Ovary (tissue), 9 donors: ENCODE measurements around the gene IFT81. TPM values are rescaled to one million over a fixed set of nuclear protein-coding genes. Genes with fewer than 3 reads are reported as not detected.

Source experiments
- DNase-seq, 5 donors: peaks; one replicate each; pipeline ENCODE4 v3.0.0-alpha.2; 2019 to 2020
- H3K27ac ChIP-seq, 2 donors: fragments of 200-600 bp; one replicate each; pipeline versions ENCODE4 v1.5.1 to v1.8.0; 2019 to 2022
- H3K27me3 ChIP-seq: fragments of 200-600 bp; one replicate; pipeline ENCODE4 v1.8.0; 2022
- H3K36me3 ChIP-seq: fragments of 200-600 bp; sonication (generic); one replicate; pipeline ENCODE4 v1.5.1; 2019
- H3K4me1 ChIP-seq: one replicate; pipeline ENCODE4 v1.8.1; 2013; ENCODE audit warnings: mild to moderate bottlenecking, moderate library complexity; ENCODE audit not compliant: insufficient read depth
- H3K4me3 ChIP-seq: fragments of 200-600 bp; sonication (generic); one replicate; pipeline ENCODE4 v1.5.1; 2017
- H3K9me3 ChIP-seq, 2 donors: fragments of 200-600 bp in 1 of 2; sonication (generic) in 1 of 2; one replicate each; pipeline versions ENCODE4 v1.5.1 to v1.8.1; 2013 to 2019; ENCODE audit warnings: mild to moderate bottlenecking in 1 of 2, moderate library complexity in 1 of 2
- EP300 ChIP-seq: sonication (generic); formaldehyde crosslinking; IDR thresholded peaks from one replicate; pipeline ENCODE4 v1.6.1; 2017; ENCODE audit warnings: antibody characterized with exemption
- POLR2A ChIP-seq: fragments of 450-650 bp; IDR thresholded peaks from one replicate; pipeline ENCODE4 v1.6.1; 2017; ENCODE audit warnings: antibody characterized with exemption, mild to moderate bottlenecking, moderate library complexity
- WGBS, 3 donors: extraction: QIAGEN DNeasy Blood & Tissue Kit in 1 of 3; methylation state at CpG; one replicate each; pipeline versions ENCODE4 v1.1.5 to v1.1.7; 2013 to 2017; 5-methylcytosine and 5-hydroxymethylcytosine counted together
- intact Hi-C, 4 donors: fragments of 100-400 bp; cut with DNase I; formaldehyde crosslinking; loops; one replicate each; pipeline versions ENCODE4 v1.11.0 to v1.15.1; 2022 to 2023
- polyA plus RNA-seq, 2 donors: library from polyadenylated mRNA; stranded (reverse); fragments of 200-250 nt in 1 of 2; fragments of 350-450 nt in 1 of 2; fragmentation: Illumina TruSeq in 1 of 2; extraction: RNeasy Lipid Tissue Mini Kit (QIAGEN cat#74804) in 1 of 2; gene quantifications; one replicate each; pipeline ENCODE4 v1.2.3, GENCODE V29; 2013 to 2014
- total RNA-seq, 7 donors: library from RNA; depleted of rRNA in 2 of 7; stranded (reverse); fragments of >200 nt in 2 of 7; fragmentation: NEBNext Ultra II Directional in 3 of 7; extraction: Animal tissue kit (Norgen Biotek cat#: 25700) in 3 of 7; gene quantifications; one replicate each; pipeline versions ENCODE4 v1.1.0 to v1.2.4, GENCODE V29; 2016 to 2023
- TF ChIP-seq, protein P1 (sequence below), 3 donors: fragments of 450-650 bp in 2 of 3; fragments of 200-600 bp in 1 of 3; IDR thresholded peaks; one replicate each; pipeline versions ENCODE4 v1.5.1 to v1.8.0; 2016 to 2022; ENCODE audit warnings: antibody characterized with exemption in 3 of 3, mild to moderate bottlenecking in 1 of 3
- donor health status: DM: no; HTN: no; CAD: no; lungs with moderate emphysema.
- donor health status: DM: no; HTN: no; CAD: no.
- donor health status: Bipolar disorder and iron deficiency.
- donor health status: DM: yes; HTN: yes; CAD: no.
- donor health status: DM: no; HTN: no; CAD: no.
- donor health status: DM: yes; HTN: yes; CAD: no.

The IFT81 gene
- total and polyA plus RNA-seq, 9 donors = 10.4 to 22.3 (median 17.2) TPM

DNA sequence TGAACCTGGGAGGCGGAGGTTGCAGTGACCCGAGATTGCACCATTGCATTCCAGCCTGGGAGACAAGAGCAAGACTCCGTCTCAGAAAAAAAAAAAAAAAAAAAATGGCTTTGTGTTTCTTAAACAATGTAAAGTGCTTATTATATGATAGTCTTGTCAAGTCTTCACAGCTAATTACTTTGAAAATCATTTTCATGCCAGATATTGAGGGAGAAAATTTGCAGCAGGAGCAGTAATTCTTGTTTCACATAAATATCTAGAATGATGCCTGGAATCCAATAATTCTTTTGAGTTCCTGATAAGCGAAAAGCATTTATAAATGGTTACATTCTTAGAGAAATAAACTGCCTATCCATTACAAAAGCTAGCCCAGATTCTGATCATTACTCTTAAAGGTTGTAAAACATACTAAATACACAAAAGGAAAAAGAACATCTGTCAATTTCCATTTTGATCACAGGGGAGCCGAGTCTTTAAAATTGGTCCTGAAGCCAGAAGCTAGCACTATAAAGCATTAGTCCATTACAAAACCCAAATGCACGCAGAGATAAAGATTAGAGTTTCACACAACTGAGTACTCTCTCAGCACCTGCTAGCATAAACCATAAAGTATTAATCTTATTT, 50.3 kb downstream of the IFT81 start:
- Histone ChIP-seq H3K27ac (no peak overlapping the region), H3K4me3 (no peak overlapping the region), H3K36me3 (no peaks in the 10 kb centered on the region), H3K4me1 (peaks cover 1% of the 10 kb centered on the region), H3K9me3 (no peaks in the 10 kb centered on the region), H3K27me3 (no peaks in the 10 kb centered on the region)
- intact Hi-C loops = no loop called here
- TF ChIP-seq, protein P1, sequence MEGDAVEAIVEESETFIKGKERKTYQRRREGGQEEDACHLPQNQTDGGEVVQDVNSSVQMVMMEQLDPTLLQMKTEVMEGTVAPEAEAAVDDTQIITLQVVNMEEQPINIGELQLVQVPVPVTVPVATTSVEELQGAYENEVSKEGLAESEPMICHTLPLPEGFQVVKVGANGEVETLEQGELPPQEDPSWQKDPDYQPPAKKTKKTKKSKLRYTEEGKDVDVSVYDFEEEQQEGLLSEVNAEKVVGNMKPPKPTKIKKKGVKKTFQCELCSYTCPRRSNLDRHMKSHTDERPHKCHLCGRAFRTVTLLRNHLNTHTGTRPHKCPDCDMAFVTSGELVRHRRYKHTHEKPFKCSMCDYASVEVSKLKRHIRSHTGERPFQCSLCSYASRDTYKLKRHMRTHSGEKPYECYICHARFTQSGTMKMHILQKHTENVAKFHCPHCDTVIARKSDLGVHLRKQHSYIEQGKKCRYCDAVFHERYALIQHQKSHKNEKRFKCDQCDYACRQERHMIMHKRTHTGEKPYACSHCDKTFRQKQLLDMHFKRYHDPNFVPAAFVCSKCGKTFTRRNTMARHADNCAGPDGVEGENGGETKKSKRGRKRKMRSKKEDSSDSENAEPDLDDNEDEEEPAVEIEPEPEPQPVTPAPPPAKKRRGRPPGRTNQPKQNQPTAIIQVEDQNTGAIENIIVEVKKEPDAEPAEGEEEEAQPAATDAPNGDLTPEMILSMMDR (IDR thresholded peaks at IDR 0.05) = no peak
- TF ChIP-seq EP300 (no peak), POLR2A (no peak)
- whole genome bisulfite sequencing, 3 donors = 45 to 58% (median 55%) methylated on average over 6 of the region's 6 CpGs
- no peak for DNase-seq

GRCh38 chr12:110175201-110175600, 51.0 kb downstream of the IFT81 start:
- Histone ChIP-seq H3K27ac (no peak overlapping the region), H3K9me3 (no peaks in the 10 kb centered on the region), H3K4me1 (peaks cover 1% of the 10 kb centered on the region), H3K36me3 (no peaks in the 10 kb centered on the region), H3K4me3 (no peak overlapping the region), H3K27me3 (no peaks in the 10 kb centered on the region)
- TF ChIP-seq, protein P1 (IDR thresholded peaks at IDR 0.05) = no peak
- TF ChIP-seq POLR2A (no peak), EP300 (no peak)
- intact Hi-C loops = no loop called here
- WGBS, 3 donors = 89 to 93% (median 90%) methylated on average over 4 of the region's 4 CpGs
- no peak for DNase-seq

DNA sequence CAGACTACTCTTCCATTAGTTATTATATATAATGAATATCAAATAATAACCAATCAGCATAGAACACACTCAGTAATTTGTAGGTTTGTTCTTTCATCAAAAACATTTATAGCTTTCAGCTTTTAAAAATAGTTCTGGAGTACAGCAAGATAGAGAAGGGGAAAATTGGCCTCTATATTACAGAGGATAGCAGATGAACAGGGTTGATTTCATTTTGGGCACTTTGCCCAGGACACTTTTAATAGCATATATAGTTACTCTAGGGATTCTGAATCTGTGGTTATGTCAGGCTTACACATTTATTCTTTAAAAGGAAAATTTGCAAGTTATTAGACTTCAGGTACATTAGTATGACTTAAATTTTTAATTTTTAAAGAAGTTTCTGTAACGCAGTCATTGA, 52.6 kb downstream of the IFT81 start:
- no peak overlapping the region for H3K27ac ChIP-seq
- no peaks in the 10 kb centered on the region for H3K9me3 ChIP-seq
- TF ChIP-seq POLR2A = no peak
- TF ChIP-seq, protein P1 (IDR thresholded peaks at IDR 0.05) = no peak
- TF ChIP-seq EP300 = no peak
- no peak overlapping the region for H3K4me3 ChIP-seq
- WGBS, 3 donors = 80 to 83% (median 80%) methylated on average over 1 of the region's 1 CpG
- no peaks in the 10 kb centered on the region for H3K27me3 ChIP-seq
- DNase-seq = no peak
- H3K4me1 ChIP-seq = peaks cover 1% of the 10 kb centered on the region
- intact Hi-C loops = no loop called here
- no peaks in the 10 kb centered on the region for H3K36me3 ChIP-seq

DNA sequence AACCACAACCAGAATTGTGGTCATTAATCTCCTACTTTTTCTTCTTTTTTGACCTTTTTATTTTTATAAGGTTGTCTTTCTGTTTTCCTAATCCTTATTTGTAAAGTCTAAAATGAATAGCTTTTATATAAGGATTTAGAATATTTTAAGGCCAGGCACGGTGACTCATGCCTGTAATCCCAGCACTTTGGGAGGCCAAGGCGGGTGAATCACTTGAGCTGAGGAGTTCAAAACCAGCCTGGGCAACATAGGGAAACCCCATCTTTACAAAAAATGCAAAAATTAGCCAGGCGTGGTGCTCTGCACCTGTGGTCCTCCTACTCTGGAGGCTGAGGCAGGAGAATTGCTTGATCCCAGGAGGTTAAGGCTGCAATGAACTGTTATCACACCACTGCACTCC, 55.1 kb downstream of the IFT81 start:
- intact Hi-C loops = no loop called here
- no peaks in the 10 kb centered on the region for H3K27me3 ChIP-seq
- no peaks in the 10 kb centered on the region for H3K9me3 ChIP-seq
- TF ChIP-seq, protein P1 (IDR thresholded peaks at IDR 0.05) = no peak
- TF ChIP-seq POLR2A = no peak
- no peak for TF ChIP-seq EP300
- H3K4me3 ChIP-seq = no peak overlapping the region
- DNase-seq = no peak
- H3K36me3 ChIP-seq = no peaks in the 10 kb centered on the region
- 84 to 91% (median 84%) methylated on average over 3 of the region's 3 CpGs for WGBS, 3 donors
- H3K4me1 ChIP-seq = no peaks in the 10 kb centered on the region
- H3K27ac ChIP-seq = no peak overlapping the region
